H9 (cell line): ENCODE measurements around the gene FRK. TPM values are rescaled to one million over a fixed set of nuclear protein-coding genes. Genes with fewer than 3 reads are reported as not detected.

Experiments used
- DNase-seq: peaks from one replicate; pipeline ENCODE4 v3.0.0-alpha.2; 2017
- H2AFZ ChIP-seq: one replicate; pipeline ENCODE4 v1.6.1; 2013; ENCODE audit warnings: mild to moderate bottlenecking, low read length, control low read depth, moderate library complexity
- H2AK5ac ChIP-seq: 2 replicates; pipeline ENCODE4 v1.6.1; 2013; ENCODE audit warnings: low read length, control low read depth, mixed read lengths; ENCODE audit not compliant: insufficient read length
- H2BK120ac ChIP-seq: one replicate; pipeline ENCODE4 v1.6.1; 2013; ENCODE audit warnings: low read depth, mild to moderate bottlenecking, low read length, control low read depth, inconsistent platforms; ENCODE audit not compliant: poor library complexity, severe bottlenecking
- H2BK12ac ChIP-seq: 2 replicates; pipeline ENCODE4 v1.6.1; 2013; ENCODE audit warnings: low read length, control low read depth, mixed read lengths, low read depth; ENCODE audit not compliant: insufficient read length
- H2BK15ac ChIP-seq: 2 replicates; pipeline ENCODE4 v1.6.1; 2013; ENCODE audit warnings: low read depth, low read length, control low read depth
- H2BK20ac ChIP-seq: one replicate; pipeline ENCODE4 v1.6.1; 2013; ENCODE audit warnings: low read depth, mild to moderate bottlenecking, low read length, control low read depth, inconsistent platforms; ENCODE audit not compliant: poor library complexity, severe bottlenecking
- H2BK5ac ChIP-seq: 2 replicates; pipeline ENCODE4 v1.6.1; 2013; ENCODE audit warnings: low read length, control low read depth, mixed read lengths; ENCODE audit not compliant: insufficient read length
- H3K14ac ChIP-seq: 2 replicates; pipeline ENCODE4 v1.6.1; 2013; ENCODE audit warnings: low read length, control low read depth; ENCODE audit not compliant: insufficient read depth
- H3K18ac ChIP-seq: 2 replicates; pipeline ENCODE4 v1.6.1; 2013; ENCODE audit warnings: low read depth, mild to moderate bottlenecking, mixed read lengths, low read length, control low read depth; ENCODE audit not compliant: insufficient read length
- H3K23ac ChIP-seq: 2 replicates; pipeline ENCODE4 v1.6.1; 2013; ENCODE audit warnings: low read length, control low read depth, mixed read lengths, low read depth; ENCODE audit not compliant: insufficient read length
- H3K23me2 ChIP-seq: 2 replicates; pipeline ENCODE4 v1.6.1; 2013; ENCODE audit warnings: low read depth, mild to moderate bottlenecking, mixed read lengths, low read length, control low read depth; ENCODE audit not compliant: insufficient read length, poor library complexity, severe bottlenecking
- H3K27ac ChIP-seq: 2 replicates; pipeline ENCODE4 v1.5.1; 2013; ENCODE audit warnings: low read length, control low read depth, mixed read lengths, low read depth; ENCODE audit not compliant: insufficient read length
- H3K27me3 ChIP-seq: 2 replicates; pipeline ENCODE4 v1.6.1; 2013; ENCODE audit warnings: low read length, control low read depth, inconsistent platforms; ENCODE audit not compliant: insufficient read depth
- H3K4ac ChIP-seq: 2 replicates; pipeline ENCODE4 v1.6.1; 2013; ENCODE audit warnings: low read depth, mild to moderate bottlenecking, control low read depth, inconsistent platforms, low read length, moderate library complexity
- H3K4me1 ChIP-seq: 2 replicates; pipeline ENCODE4 v1.6.1; 2013; ENCODE audit warnings: low read length, control low read depth, inconsistent platforms; ENCODE audit not compliant: insufficient read depth
- H3K4me2 ChIP-seq: 2 replicates; pipeline ENCODE4 v1.6.1; 2013; ENCODE audit warnings: low read length, control low read depth, mixed read lengths; ENCODE audit not compliant: insufficient read length, insufficient read depth
- H3K56ac ChIP-seq: 2 replicates; pipeline ENCODE4 v1.6.1; 2013; ENCODE audit warnings: low read depth, mild to moderate bottlenecking, mixed read lengths, low read length, control low read depth; ENCODE audit not compliant: insufficient read length
- H3K79me1 ChIP-seq: 2 replicates; pipeline ENCODE4 v1.6.1; 2013; ENCODE audit warnings: low read depth, mild to moderate bottlenecking, moderate library complexity, low read length, control low read depth, inconsistent platforms; ENCODE audit not compliant: insufficient read depth, poor library complexity, severe bottlenecking
- H3K79me2 ChIP-seq: 2 replicates; pipeline ENCODE4 v1.6.1; 2013; ENCODE audit warnings: low read length, control low read depth, inconsistent platforms; ENCODE audit not compliant: insufficient read depth
- H3K9ac ChIP-seq: 2 replicates; pipeline ENCODE4 v1.6.1; 2013; ENCODE audit warnings: low read length, control low read depth, mixed read lengths; ENCODE audit not compliant: insufficient read length; ENCODE audit errors: extremely low read depth
- H3K9me3 ChIP-seq: one replicate; pipeline ENCODE4 v1.6.1; 2013; ENCODE audit warnings: low read depth, low read length, inconsistent platforms; ENCODE audit not compliant: control insufficient read depth
- H3T11ph ChIP-seq: one replicate; pipeline ENCODE4 v1.6.1; 2013; ENCODE audit warnings: mild to moderate bottlenecking, low read length, control low read depth, inconsistent platforms
- H4K20me1 ChIP-seq: one replicate; pipeline ENCODE4 v1.6.1; 2013; ENCODE audit not compliant: control insufficient read depth, insufficient read length, insufficient read depth
- H4K5ac ChIP-seq: 2 replicates; pipeline ENCODE4 v1.6.1; 2013; ENCODE audit warnings: low read depth, mild to moderate bottlenecking, mixed read lengths, low read length, control low read depth; ENCODE audit not compliant: insufficient read length
- H4K8ac ChIP-seq: replicated peaks from 2 replicates; pipeline ENCODE4 v1.6.1; 2013; ENCODE audit warnings: low read length, control low read depth, mixed read lengths, low read depth; ENCODE audit not compliant: insufficient read length
- H4K91ac ChIP-seq: 2 replicates; pipeline ENCODE4 v1.6.1; 2013; ENCODE audit warnings: low read depth, mild to moderate bottlenecking, moderate library complexity, mixed read lengths, low read length, control low read depth; ENCODE audit not compliant: insufficient read length
- H3K27ac Mint-ChIP-seq, 3 experiments: 2 replicates in 2 of 3; 3 replicates in 1 of 3; pipeline ENCODE4 v1.8.0; 2020 to 2021; ENCODE audit warnings: mixed read lengths in 3 of 3, mild to moderate bottlenecking in 1 of 3, moderate library complexity in 1 of 3
- H3K27me3 Mint-ChIP-seq: 2 replicates; pipeline ENCODE4 v1.8.0; 2021; ENCODE audit warnings: low read depth, mild to moderate bottlenecking, moderate library complexity, mixed read lengths
- H3K36me3 Mint-ChIP-seq, 3 experiments: 2 replicates in 2 of 3; 3 replicates in 1 of 3; pipeline ENCODE4 v1.8.0; 2020 to 2021; ENCODE audit warnings: low read depth in 3 of 3, mixed read lengths in 3 of 3; ENCODE audit not compliant: insufficient read depth in 1 of 3
- H3K4me1 Mint-ChIP-seq, 2 experiments: 2 replicates each; pipeline ENCODE4 v1.8.0; 2020; ENCODE audit warnings: mixed read lengths in 2 of 2
- H3K4me3 Mint-ChIP-seq, 2 experiments: 2 replicates in 1 of 2; 3 replicates in 1 of 2; pipeline ENCODE4 v1.8.0; 2020 to 2021; ENCODE audit warnings: mild to moderate bottlenecking in 2 of 2, mixed read lengths in 2 of 2, moderate library complexity in 1 of 2
- H3K9me3 Mint-ChIP-seq, 2 experiments: 2 replicates in 1 of 2; 3 replicates in 1 of 2; pipeline ENCODE4 v1.8.0; 2020; ENCODE audit warnings: mild to moderate bottlenecking in 2 of 2, mixed read lengths in 2 of 2, moderate library complexity in 1 of 2
- CTCF ChIP-seq: fragments of 200-600 bp; sonication (generic); conservative IDR thresholded peaks from 3 replicates; pipeline ENCODE4 v1.8.0; 2021; ENCODE audit warnings: antibody characterized with exemption, mild to moderate bottlenecking
- WGBS: extraction: QIAGEN DNeasy Blood & Tissue Kit; methylation state at CpG from one replicate; pipeline ENCODE4 v1.1.7; 2013; ENCODE audit warnings: missing lambda C conversion rate, low lambda C conversion rate, mixed read lengths; ENCODE audit not compliant: insufficient read length; ENCODE audit errors: extremely low coverage; 5-methylcytosine and 5-hydroxymethylcytosine counted together
- total RNA-seq: library from RNA; stranded (reverse); gene quantifications from 2 replicates; pipeline ENCODE4 v1.2.1, GENCODE V29; 2021

FRK gene
- total RNA-seq, 1 experiment from 2014 or later: 0.15 TPM

DNA sequence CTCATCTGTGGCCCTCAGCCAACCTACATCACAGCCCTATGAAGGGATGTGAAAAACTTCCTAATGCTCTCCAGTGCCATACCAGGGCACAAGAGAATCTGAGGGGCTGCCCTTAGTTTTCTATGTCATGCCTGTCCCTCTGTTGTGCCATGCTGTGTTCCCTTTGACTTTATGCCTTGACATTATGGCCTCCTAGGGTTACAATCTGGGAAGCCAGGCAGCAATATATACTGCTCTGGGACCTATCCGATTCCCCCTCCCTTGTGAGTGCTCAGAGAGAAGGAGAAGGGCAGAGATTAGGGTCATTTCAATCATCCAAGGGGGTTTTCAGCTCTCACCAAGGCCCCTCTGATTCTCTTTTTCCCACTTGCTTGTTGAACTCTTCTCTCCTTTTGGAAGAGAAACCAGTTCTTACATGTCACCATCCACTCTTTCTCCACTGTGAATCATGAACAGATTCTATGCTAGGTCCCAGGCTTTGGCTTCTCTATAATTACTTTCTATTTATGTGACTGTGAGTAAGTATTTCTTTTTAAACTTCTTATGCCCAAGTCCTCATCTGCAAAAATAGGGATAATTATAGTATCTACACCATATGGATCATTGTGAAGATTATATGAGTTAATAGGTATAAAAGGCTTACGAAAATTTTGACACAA lies 14.2 kb upstream of the FRK start:
- WGBS: no CpG with 5 or more reads among the region's 2 CpGs
- H3K4me3 Mint-ChIP-seq: no peak overlapping the region
- H3K4me2 ChIP-seq: no peak overlapping the region

More for the DNA sequence above, 14.2 kb upstream of the FRK start:
- H3K9ac ChIP-seq: no peak overlapping the region
- no peaks in the 10 kb centered on the region for H3K4me1 ChIP-seq
- no peak overlapping the region for H3K56ac ChIP-seq
- no peak overlapping the region for H2AK5ac ChIP-seq
- Mint-ChIP-seq H3K9me3 (no peaks in the 10 kb centered on the region), H3K4me1 (peaks cover under 1 to 4% of the 10 kb centered on the region in 2 experiments; a peak in 3 of 4 replicates), H3K36me3 (no peaks in the 10 kb centered on the region), H3K27ac (no peak overlapping the region), H3K27me3 (no peaks in the 10 kb centered on the region)
- no peak overlapping the region for H3K27ac ChIP-seq
- H4K91ac ChIP-seq: no peak overlapping the region
- H3K23me2 ChIP-seq: no peaks in the 10 kb centered on the region
- no peak overlapping the region for H4K8ac ChIP-seq
- H3K79me1 ChIP-seq: no peaks in the 10 kb centered on the region
- TF ChIP-seq CTCF: no peak
- H4K5ac ChIP-seq: no peak overlapping the region
- H2BK5ac ChIP-seq: no peak overlapping the region
- H3K14ac ChIP-seq: no peak overlapping the region
- no peak overlapping the region for H3K18ac ChIP-seq
- no peak for DNase-seq
- H3K27me3 ChIP-seq: no peaks in the 10 kb centered on the region
- H3K9me3 ChIP-seq: no peaks in the 10 kb centered on the region
- no peak overlapping the region for H3T11ph ChIP-seq
- H2BK120ac ChIP-seq: no peak overlapping the region
- H3K79me2 ChIP-seq: no peaks in the 10 kb centered on the region
- no peak overlapping the region for H2BK12ac ChIP-seq
- H3K4ac ChIP-seq: no peak overlapping the region
- no peak overlapping the region for H3K23ac ChIP-seq
- H2BK15ac ChIP-seq: no peak overlapping the region
- H2AFZ ChIP-seq: no peak overlapping the region
- H4K20me1 ChIP-seq: no peaks in the 10 kb centered on the region
- H2BK20ac ChIP-seq: no peak overlapping the region
